ENCODE measurements around the gene WTAP. TPM values are rescaled to one million over a fixed set of nuclear protein-coding genes. Genes with fewer than 3 reads are reported as not detected.

Gene WTAP
- total RNA-seq, 1 donor from 2014 or later, result 126 TPM

- H3K4me1 Mint-ChIP-seq, result no peaks in the 10 kb centered on the region
- TF ChIP-seq CTCF (conservative IDR thresholded peaks at IDR 0.05), result no peak
- peaks cover 12% of the 10 kb centered on the region for H3K36me3 Mint-ChIP-seq (ENCODE audit: low read depth)
- no peaks in the 10 kb centered on the region for H3K27me3 Mint-ChIP-seq (ENCODE audit: low read depth)
- H3K9me3 Mint-ChIP-seq, result no peaks in the 10 kb centered on the region
- H3K4me3 Mint-ChIP-seq, result no peak overlapping the region
- DNase-seq (ENCODE audit: low read depth, low spot score), result no peak
- H3K27ac Mint-ChIP-seq (ENCODE audit: unreplicated experiment), result no peak overlapping the region
These were observed 74.6 kb downstream of the WTAP start for GRCh38 chr6:159801935-159802334.

- H3K4me1 Mint-ChIP-seq, result peaks cover 11% of the 10 kb centered on the region
- no peak for DNase-seq (ENCODE audit: low read depth, low spot score)
- peak overlapping the region; percentile 43 for H3K27ac Mint-ChIP-seq (ENCODE audit: unreplicated experiment)
- no peaks in the 10 kb centered on the region for H3K27me3 Mint-ChIP-seq (ENCODE audit: low read depth)
- peaks cover 2% of the 10 kb centered on the region for H3K36me3 Mint-ChIP-seq (ENCODE audit: low read depth)
- no peak overlapping the region for H3K4me3 Mint-ChIP-seq
- no peak for TF ChIP-seq CTCF (conservative IDR thresholded peaks at IDR 0.05)
- no peaks in the 10 kb centered on the region for H3K9me3 Mint-ChIP-seq
These were observed 77.2 kb downstream of the WTAP start for GRCh38 chr6:159804504-159804903.

- Mint-ChIP-seq H3K27ac (ENCODE audit: unreplicated experiment) (peak overlapping the region; percentile 27), H3K4me3 (no peak overlapping the region), H3K9me3 (no peaks in the 10 kb centered on the region), H3K4me1 (peaks cover 16% of the 10 kb centered on the region), H3K36me3 (ENCODE audit: low read depth) (no peaks in the 10 kb centered on the region), H3K27me3 (ENCODE audit: low read depth) (no peaks in the 10 kb centered on the region)
- no peak for DNase-seq (ENCODE audit: low read depth, low spot score)
- TF ChIP-seq CTCF (conservative IDR thresholded peaks at IDR 0.05), result no peak
These were observed 78.2 kb downstream of the WTAP start for GRCh38 chr6:159805440-159806020.

Other genes with a start within 250 kb of the WTAP start
- gene SOD2, start 34.3 kb upstream of the WTAP start, total RNA-seq, result 91.9 and 96.7 TPM in 2 replicates
- gene ACAT2, start 34.5 kb downstream of the WTAP start, total RNA-seq, result 419 and 443 TPM in 2 replicates
- 246 and 248 TPM in 2 replicates for gene TCP1, start 62.1 kb downstream of the WTAP start, total RNA-seq
- gene MRPL18, start 63.0 kb downstream of the WTAP start, total RNA-seq, result 53.0 and 56.3 TPM in 2 replicates
- gene PNLDC1, start 72.8 kb downstream of the WTAP start, total RNA-seq, result 0.49 TPM in 1 of 2 replicates, not detected in the other
- not detected in 2 replicates for gene MAS1, start 163.5 kb downstream of the WTAP start, total RNA-seq
- gene IGF2R, start 241.6 kb downstream of the WTAP start, total RNA-seq, result 97.3 and 103 TPM in 2 replicates

All from neural crest cell (in vitro differentiated cells).